Spleen (tissue), 7 donors: ENCODE data around the gene WRAP73.

Experiments used
- CTCF ChIP-seq, 11 experiments: fragments of 200-600 bp in 7 of 11; fragments of 450-650 bp in 4 of 11; sonication (generic) in 4 of 11; IDR thresholded peaks in 8 of 11; conservative IDR thresholded peaks in 3 of 11; 1 replicate in 7 of 11; 2 replicates in 4 of 11; pipeline versions ENCODE4 v1.4.0 to v1.8.0; 2016 to 2021; ENCODE audit warnings: antibody characterized with exemption in 11 of 11, inconsistent platforms in 4 of 11, mild to moderate bottlenecking in 1 of 11
- POLR2A ChIP-seq, 3 donors: fragments of 450-650 bp; IDR thresholded peaks; one replicate each; pipeline ENCODE4 v1.5.1; 2017; ENCODE audit warnings: antibody characterized with exemption in 3 of 3, mild to moderate bottlenecking in 1 of 3
- POLR2AphosphoS5 ChIP-seq, 3 donors: sonication (generic); formaldehyde crosslinking; IDR thresholded peaks; one replicate each; pipeline ENCODE4 v1.5.1; 2017; ENCODE audit warnings: antibody characterized with exemption in 3 of 3
- donor health status: DM: no; HTN: no; CAD: no; lungs with moderate emphysema.
- donor health status: DM: no; HTN: no; CAD: no.
- donor health status: DM: no; HTN: no; CAD: no.

GRCh38 chr1:3661631-3662030 is 11.7 kb upstream of the WRAP73 start:
- TF ChIP-seq POLR2A (IDR thresholded peaks at IDR 0.05) (no peak), CTCF (IDR thresholded peaks at IDR 0.05 in 8 of 11, conservative IDR thresholded peaks at IDR 0.05 in 3 of 11) (no peak), POLR2AphosphoS5 (IDR thresholded peaks at IDR 0.05) (no peak)
